IPS-18a (cell line): ENCODE results near the gene GSG1L.

Source experiments
- H3K27ac ChIP-seq: one replicate; pipeline ENCODE4 v1.5.1; 2013; ENCODE audit warnings: low read length
- H3K27me3 ChIP-seq: one replicate; pipeline ENCODE4 v1.6.1; 2013; ENCODE audit warnings: mild to moderate bottlenecking, low read length; ENCODE audit not compliant: control insufficient read depth, insufficient read depth
- H3K36me3 ChIP-seq: one replicate; pipeline ENCODE4 v1.6.1; 2013; ENCODE audit warnings: low read depth, low read length; ENCODE audit not compliant: control insufficient read depth
- H3K4me1 ChIP-seq: one replicate; pipeline ENCODE4 v1.6.1; 2013; ENCODE audit warnings: low read depth, low read length; ENCODE audit not compliant: control insufficient read depth
- H3K4me3 ChIP-seq: one replicate; pipeline ENCODE4 v1.5.1; 2013; ENCODE audit warnings: low read length
- H3K9ac ChIP-seq: one replicate; pipeline ENCODE4 v1.6.1; 2013; ENCODE audit warnings: mild to moderate bottlenecking, low read length, moderate library complexity
- H3K9me3 ChIP-seq: one replicate; pipeline ENCODE4 v1.6.1; 2013; ENCODE audit warnings: low read depth, low read length; ENCODE audit not compliant: control insufficient read depth

Gene GSG1L

GRCh38 chr16:27761816-27762215 is 301.7 kb downstream of the GSG1L start:
- H3K4me1 ChIP-seq, result no peaks in the 10 kb centered on the region
- H3K9me3 ChIP-seq, result no peaks in the 10 kb centered on the region
- no peaks in the 10 kb centered on the region for H3K36me3 ChIP-seq
- no peak overlapping the region for H3K27ac ChIP-seq
- no peak overlapping the region for H3K9ac ChIP-seq
- no peaks in the 10 kb centered on the region for H3K27me3 ChIP-seq
- no peak overlapping the region for H3K4me3 ChIP-seq

- Histone ChIP-seq H3K27ac (no peak overlapping the region), H3K9ac (no peak overlapping the region), H3K4me1 (no peaks in the 10 kb centered on the region)
Observed at GRCh38 chr16:27760789-27761176, 302.7 kb downstream of the GSG1L start.

GRCh38 chr16:27759967-27760788 is 303.3 kb downstream of the GSG1L start:
- Histone ChIP-seq H3K36me3 (no peaks in the 10 kb centered on the region), H3K9ac (no peak overlapping the region), H3K9me3 (no peaks in the 10 kb centered on the region), H3K27ac (no peak overlapping the region), H3K4me1 (no peaks in the 10 kb centered on the region), H3K27me3 (no peaks in the 10 kb centered on the region), H3K4me3 (no peak overlapping the region)

More at GRCh38 chr16:27760789-27761176, 302.7 kb downstream of the GSG1L start:
- Histone ChIP-seq H3K27me3 (no peaks in the 10 kb centered on the region), H3K36me3 (no peaks in the 10 kb centered on the region), H3K4me3 (no peak overlapping the region), H3K9me3 (no peaks in the 10 kb centered on the region)

GRCh38 chr16:27759301-27759871 is 304.1 kb downstream of the GSG1L start:
- Histone ChIP-seq H3K9ac (no peak overlapping the region), H3K4me1 (no peaks in the 10 kb centered on the region), H3K27ac (no peak overlapping the region), H3K9me3 (no peaks in the 10 kb centered on the region), H3K36me3 (no peaks in the 10 kb centered on the region), H3K27me3 (no peaks in the 10 kb centered on the region), H3K4me3 (no peak overlapping the region)

- H3K9me3 ChIP-seq, result no peaks in the 10 kb centered on the region
- H3K4me1 ChIP-seq, result no peaks in the 10 kb centered on the region
- H3K4me3 ChIP-seq, result no peak overlapping the region
- no peak overlapping the region for H3K9ac ChIP-seq
- no peaks in the 10 kb centered on the region for H3K27me3 ChIP-seq
- no peaks in the 10 kb centered on the region for H3K36me3 ChIP-seq
- no peak overlapping the region for H3K27ac ChIP-seq
Observed at GRCh38 chr16:27758544-27758943, 305.0 kb downstream of the GSG1L start.

- Histone ChIP-seq H3K27me3 (no peaks in the 10 kb centered on the region), H3K4me1 (no peaks in the 10 kb centered on the region), H3K9ac (no peak overlapping the region), H3K9me3 (no peaks in the 10 kb centered on the region), H3K36me3 (no peaks in the 10 kb centered on the region), H3K27ac (no peak overlapping the region), H3K4me3 (no peak overlapping the region)
Observed at GRCh38 chr16:27756206-27756970, 307.1 kb downstream of the GSG1L start.

DNA sequence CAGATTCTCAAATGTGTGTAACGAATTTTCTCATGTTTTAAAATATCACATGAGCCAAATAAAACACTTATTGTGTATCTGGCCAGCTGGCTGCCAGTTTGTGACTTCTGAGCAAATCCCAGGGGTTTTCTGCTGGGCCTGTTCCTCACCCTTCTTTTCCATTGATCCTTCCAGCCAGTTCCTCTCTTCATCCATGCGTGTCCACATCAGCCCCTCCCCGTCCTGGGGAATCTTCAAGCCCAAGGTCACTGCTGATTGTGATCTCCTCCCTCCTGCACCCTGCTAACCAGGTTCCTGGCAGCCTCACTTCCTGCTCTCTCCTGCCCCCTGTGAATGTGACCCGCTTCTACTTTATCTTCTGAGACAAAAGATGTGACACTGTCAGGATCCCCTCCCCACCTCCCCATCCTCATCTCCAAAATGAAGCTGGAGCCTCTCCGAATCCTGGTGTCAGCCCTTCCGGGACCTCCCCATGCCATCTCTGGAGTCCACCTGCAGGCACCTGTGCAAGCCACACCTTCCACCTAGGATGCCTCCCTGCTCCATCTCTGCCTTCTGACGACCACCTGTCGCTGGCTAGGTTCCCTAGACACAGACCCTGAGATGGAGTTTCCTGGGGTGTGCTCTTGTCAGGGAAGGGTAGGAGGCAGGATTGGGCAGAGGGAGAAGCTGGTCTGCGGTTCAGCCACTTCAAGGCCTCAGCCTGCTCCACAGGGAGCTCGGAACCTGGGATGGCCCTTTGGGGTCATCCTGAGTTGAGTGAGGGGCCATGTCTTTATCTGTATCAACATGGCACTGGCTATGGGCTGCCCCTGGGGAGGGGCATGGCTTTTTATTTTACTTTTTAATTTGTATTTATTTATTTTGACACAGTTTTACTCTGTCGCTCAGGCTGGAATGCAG is 308.5 kb downstream of the GSG1L start:
- no peaks in the 10 kb centered on the region for H3K27me3 ChIP-seq
- H3K9me3 ChIP-seq, result no peaks in the 10 kb centered on the region
- no peak overlapping the region for H3K4me3 ChIP-seq
- H3K36me3 ChIP-seq, result no peaks in the 10 kb centered on the region
- H3K27ac ChIP-seq, result no peak overlapping the region
- no peaks in the 10 kb centered on the region for H3K4me1 ChIP-seq
- no peak overlapping the region for H3K9ac ChIP-seq

DNA sequence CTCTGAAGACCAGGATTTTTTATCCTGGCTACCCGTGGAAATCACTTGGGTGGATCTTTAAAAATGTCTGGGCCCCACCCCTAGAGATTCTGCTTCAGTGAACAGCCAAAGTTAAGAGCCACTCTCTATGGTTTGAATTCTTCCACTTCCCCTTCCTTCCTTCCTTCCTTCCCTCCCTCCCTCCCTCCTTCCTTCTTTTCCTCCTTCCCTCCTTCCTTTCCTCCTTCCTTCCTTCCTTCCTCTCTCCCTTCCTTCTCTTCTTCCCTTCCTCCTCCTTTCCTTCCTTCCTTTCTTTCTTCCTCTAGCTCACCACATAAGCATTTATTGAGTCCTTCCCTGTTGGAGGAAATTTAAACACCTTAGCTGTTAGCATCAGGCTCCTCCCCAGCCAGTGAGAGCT is 310.0 kb downstream of the GSG1L start:
- H3K4me3 ChIP-seq, result no peak overlapping the region
- H3K9ac ChIP-seq, result no peak overlapping the region
- H3K36me3 ChIP-seq, result no peaks in the 10 kb centered on the region
- peaks cover 3% of the 10 kb centered on the region for H3K4me1 ChIP-seq
- H3K27me3 ChIP-seq, result no peaks in the 10 kb centered on the region
- H3K9me3 ChIP-seq, result no peaks in the 10 kb centered on the region
- H3K27ac ChIP-seq, result no peak overlapping the region

- Histone ChIP-seq H3K9ac (no peak overlapping the region), H3K9me3 (no peaks in the 10 kb centered on the region), H3K27ac (no peak overlapping the region), H3K36me3 (no peaks in the 10 kb centered on the region), H3K4me1 (peaks cover 3% of the 10 kb centered on the region), H3K27me3 (no peaks in the 10 kb centered on the region), H3K4me3 (no peak overlapping the region)
Observed at GRCh38 chr16:27752241-27752640, 311.3 kb downstream of the GSG1L start.

GRCh38 chr16:27751676-27752075 is 311.8 kb downstream of the GSG1L start:
- Histone ChIP-seq H3K9ac (no peak overlapping the region), H3K4me1 (peaks cover 3% of the 10 kb centered on the region), H3K27me3 (no peaks in the 10 kb centered on the region), H3K9me3 (no peaks in the 10 kb centered on the region), H3K36me3 (no peaks in the 10 kb centered on the region), H3K27ac (no peak overlapping the region), H3K4me3 (no peak overlapping the region)

GRCh38 chr16:27751233-27751632 is 312.3 kb downstream of the GSG1L start:
- H3K4me3 ChIP-seq, result no peak overlapping the region
- no peak overlapping the region for H3K27ac ChIP-seq
- no peak overlapping the region for H3K9ac ChIP-seq
- H3K9me3 ChIP-seq, result no peaks in the 10 kb centered on the region
- no peaks in the 10 kb centered on the region for H3K27me3 ChIP-seq
- H3K36me3 ChIP-seq, result no peaks in the 10 kb centered on the region
- peaks cover 3% of the 10 kb centered on the region for H3K4me1 ChIP-seq
